HepG2 (cell line): ENCODE results near the gene TFDP2. TPM values are rescaled to one million over a fixed set of nuclear protein-coding genes. Genes with fewer than 3 reads are reported as not detected.

ENCODE experiments used
- FOSL2 ChIP-seq: sonication (generic); formaldehyde crosslinking; IDR thresholded peaks from 2 replicates; pipeline ENCODE4 v1.4.0; 2020; ENCODE audit warnings: missing genetic modification reagents
- KAT8 ChIP-seq: IDR thresholded peaks from 2 replicates; pipeline ENCODE4 v1.6.1; 2016; ENCODE audit warnings: missing genetic modification reagents, missing compliant biosample characterization
- KDM2A ChIP-seq: sonication (generic); formaldehyde crosslinking; IDR thresholded peaks from 2 replicates; pipeline ENCODE4 v1.4.0; 2020; ENCODE audit warnings: low read depth, missing genetic modification reagents, borderline replicate concordance
- KDM4B ChIP-seq: sonication (generic); formaldehyde crosslinking; IDR thresholded peaks from 2 replicates; pipeline ENCODE4 v1.4.0; 2020; ENCODE audit warnings: missing genetic modification reagents
- MAZ ChIP-seq, 2 experiments: sonication (generic) in 1 of 2; formaldehyde crosslinking in 1 of 2; IDR thresholded peaks; 2 replicates each; pipeline versions ENCODE4 v1.5.0 to v1.6.1; 2012 to 2020; ENCODE audit warnings: low read depth in 2 of 2, mild to moderate bottlenecking in 2 of 2, borderline replicate concordance in 1 of 2, improper control_type of control experiment in 1 of 2, low read length in 1 of 2, missing genetic modification reagents in 1 of 2, moderate library complexity in 1 of 2
- MEIS2 ChIP-seq: sonication (generic); formaldehyde crosslinking; IDR thresholded peaks from 2 replicates; pipeline ENCODE4 v1.9.0; 2021; ENCODE audit warnings: mild to moderate bottlenecking, missing genetic modification reagents
- MLLT10 ChIP-seq: sonication (generic); formaldehyde crosslinking; IDR thresholded peaks from 2 replicates; pipeline ENCODE4 v1.4.0; 2020; ENCODE audit warnings: missing genetic modification reagents
- PHF21A ChIP-seq: sonication (generic); formaldehyde crosslinking; IDR thresholded peaks from 2 replicates; pipeline ENCODE4 v1.5.0; 2020; ENCODE audit warnings: mild to moderate bottlenecking, missing genetic modification reagents
- PHF5A ChIP-seq: IDR thresholded peaks from one replicate; pipeline ENCODE4 v1.6.1; 2018; ENCODE audit warnings: low read depth, missing genetic modification reagents; ENCODE audit not compliant: unreplicated experiment
- POLR2AphosphoS5 ChIP-seq: IDR thresholded peaks from 2 replicates; pipeline ENCODE4 v1.6.1; 2012; ENCODE audit warnings: low read depth, low read length
- PTBP1 ChIP-seq: fragments of 200-400 bp; formaldehyde crosslinking; IDR thresholded peaks from 2 replicates; pipeline ENCODE4 v1.6.1; 2018; ENCODE audit warnings: low read length, low read depth; ENCODE audit not compliant: poor library complexity, severe bottlenecking
- RFXANK ChIP-seq: IDR thresholded peaks from 2 replicates; pipeline ENCODE4 v1.6.1; 2016
- TBP ChIP-seq: sonication (generic); formaldehyde crosslinking; IDR thresholded peaks from 2 replicates; pipeline ENCODE4 v1.5.0; 2020; ENCODE audit warnings: missing genetic modification reagents
- XBP1 ChIP-seq: sonication (generic); formaldehyde crosslinking; IDR thresholded peaks from 2 replicates; pipeline ENCODE4 v1.5.0; 2020; ENCODE audit warnings: missing genetic modification reagents
- YEATS2 ChIP-seq: sonication (generic); formaldehyde crosslinking; IDR thresholded peaks from 2 replicates; pipeline ENCODE4 v1.4.0; 2020; ENCODE audit warnings: missing genetic modification reagents, borderline replicate concordance
- ZMYM2 ChIP-seq: sonication (generic); formaldehyde crosslinking; IDR thresholded peaks from 2 replicates; pipeline ENCODE4 v1.8.0; 2022; ENCODE audit warnings: mild to moderate bottlenecking, missing genetic modification reagents
- ZNF614 ChIP-seq: IDR thresholded peaks from 2 replicates; pipeline ENCODE4 v1.6.1; 2018; ENCODE audit warnings: missing biosample characterization, missing genetic modification reagents, inconsistent platforms, borderline replicate concordance
- ZSCAN31 ChIP-seq: sonication (generic); formaldehyde crosslinking; IDR thresholded peaks from 2 replicates; pipeline ENCODE4 v1.5.0; 2020; ENCODE audit warnings: low read depth, mild to moderate bottlenecking, missing genetic modification reagents
- polyA plus RNA-seq, 8 experiments: library from polyadenylated mRNA; depleted of rRNA in 3 of 8; stranded (reverse) in 7 of 8; unstranded in 1 of 8; fragments of >200 nt; fragmentation: Illumina TruSeq in 4 of 8; extraction: Trizol in 4 of 8; gene quantifications; 2 replicates each; pipeline versions ENCODE4 v1.2.1 to v1.2.3, GENCODE V29; 2011 to 2016; ENCODE audit warnings: low read depth in 4 of 8, missing spikeins in 1 of 8, mixed read lengths in 1 of 8; ENCODE audit not compliant: insufficient read depth in 1 of 8
- total RNA-seq, 5 experiments: library from RNA; depleted of rRNA; stranded (reverse); fragments of >200 nt; fragmentation: Illumina TruSeq; extraction: Trizol; gene quantifications; 2 replicates each; pipeline ENCODE4 v1.2.3, GENCODE V29; 2016; ENCODE audit warnings: low read depth in 1 of 5
- TF ChIP-seq, protein P1 (sequence below): sonication (generic); formaldehyde crosslinking; IDR thresholded peaks from 2 replicates; pipeline ENCODE4 v1.5.0; 2020; ENCODE audit warnings: mild to moderate bottlenecking, missing genetic modification reagents, moderate library complexity
- TF ChIP-seq, protein P2 (sequence below): sonication (generic); formaldehyde crosslinking; IDR thresholded peaks from 2 replicates; pipeline ENCODE4 v1.4.0; 2020; ENCODE audit warnings: missing genetic modification reagents, mild to moderate bottlenecking, borderline replicate concordance
- TF ChIP-seq, protein P3 (sequence below): sonication (generic); formaldehyde crosslinking; IDR thresholded peaks from 2 replicates; pipeline ENCODE4 v1.8.1; 2023; ENCODE audit warnings: mild to moderate bottlenecking, moderate library complexity, missing genetic modification reagents
- TF ChIP-seq, protein P4 (sequence below): fragments of 450-650 bp; IDR thresholded peaks from 2 replicates; pipeline ENCODE4 v1.6.1; 2016

The TFDP2 gene
- total and polyA plus RNA-seq, 2 of the 13 experiments (the other 11 are each of a cell fraction or from before 2014, with no cell fraction given), result 17.9 to 37.4 TPM

DNA sequence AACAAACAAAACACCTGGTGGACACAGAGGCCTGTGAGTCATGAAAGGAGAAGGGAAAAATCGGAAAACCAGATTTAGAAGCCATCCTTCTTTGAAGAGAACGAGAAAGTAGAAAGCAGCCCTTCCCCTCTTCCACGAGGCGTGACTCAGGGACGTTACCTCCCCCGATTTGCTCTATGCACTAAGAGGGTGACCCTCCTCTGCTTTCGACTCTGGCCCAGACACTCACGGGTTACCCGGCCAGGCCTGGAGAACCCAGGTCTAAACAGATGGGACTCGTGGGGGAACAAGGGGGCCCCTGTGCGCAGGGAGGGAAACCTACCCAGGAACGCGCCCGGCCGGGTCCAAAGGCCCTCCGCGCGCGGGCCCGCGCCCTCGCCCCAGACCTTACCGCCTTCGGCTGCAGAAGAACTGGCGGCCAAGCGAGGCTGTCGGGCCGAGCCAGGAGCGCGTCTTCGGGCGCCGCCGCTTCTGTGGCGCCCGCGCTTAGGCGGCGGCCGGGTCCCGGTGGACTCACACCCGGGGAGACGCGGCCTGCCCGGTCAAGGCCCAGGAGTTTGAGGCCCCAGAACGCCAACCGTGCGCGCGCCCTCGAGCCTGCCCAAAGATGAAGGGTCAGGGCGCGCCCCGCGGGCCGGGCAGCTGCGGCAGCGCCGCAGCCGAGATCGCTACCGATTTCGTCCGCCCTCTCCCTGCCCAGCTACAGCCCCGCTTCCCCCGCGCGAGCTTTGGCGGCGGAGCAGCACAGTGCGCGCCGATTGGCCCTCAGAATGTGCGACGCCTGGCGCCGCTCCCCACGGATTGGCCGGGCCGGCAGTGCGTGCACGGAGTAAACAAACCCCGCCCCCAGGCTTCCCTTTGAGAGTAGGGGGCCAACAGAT is at the start of gene TFDP2 (continued):
- TF ChIP-seq, protein P1, sequence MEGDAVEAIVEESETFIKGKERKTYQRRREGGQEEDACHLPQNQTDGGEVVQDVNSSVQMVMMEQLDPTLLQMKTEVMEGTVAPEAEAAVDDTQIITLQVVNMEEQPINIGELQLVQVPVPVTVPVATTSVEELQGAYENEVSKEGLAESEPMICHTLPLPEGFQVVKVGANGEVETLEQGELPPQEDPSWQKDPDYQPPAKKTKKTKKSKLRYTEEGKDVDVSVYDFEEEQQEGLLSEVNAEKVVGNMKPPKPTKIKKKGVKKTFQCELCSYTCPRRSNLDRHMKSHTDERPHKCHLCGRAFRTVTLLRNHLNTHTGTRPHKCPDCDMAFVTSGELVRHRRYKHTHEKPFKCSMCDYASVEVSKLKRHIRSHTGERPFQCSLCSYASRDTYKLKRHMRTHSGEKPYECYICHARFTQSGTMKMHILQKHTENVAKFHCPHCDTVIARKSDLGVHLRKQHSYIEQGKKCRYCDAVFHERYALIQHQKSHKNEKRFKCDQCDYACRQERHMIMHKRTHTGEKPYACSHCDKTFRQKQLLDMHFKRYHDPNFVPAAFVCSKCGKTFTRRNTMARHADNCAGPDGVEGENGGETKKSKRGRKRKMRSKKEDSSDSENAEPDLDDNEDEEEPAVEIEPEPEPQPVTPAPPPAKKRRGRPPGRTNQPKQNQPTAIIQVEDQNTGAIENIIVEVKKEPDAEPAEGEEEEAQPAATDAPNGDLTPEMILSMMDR (CRISPR knock-in tag), result no peak
- peak; percentile 53; the same call in 1 of the 2 replicates for TF ChIP-seq POLR2AphosphoS5
- TF ChIP-seq MAZ (IDR thresholded peaks at IDR 0.05; ENCODE audit: borderline replicate concordance, low read depth, low read length), result no peak
- TF ChIP-seq MAZ (CRISPR knock-in tag; IDR thresholded peaks at IDR 0.05; ENCODE audit: low read depth), result peak; percentile 1; the same call in 1 of the 2 replicates
- no peak; the same call in 1 of the 2 replicates for TF ChIP-seq KAT8 (CRISPR knock-in tag)
- peak; percentile 77 for TF ChIP-seq MEIS2
- TF ChIP-seq, protein P2, sequence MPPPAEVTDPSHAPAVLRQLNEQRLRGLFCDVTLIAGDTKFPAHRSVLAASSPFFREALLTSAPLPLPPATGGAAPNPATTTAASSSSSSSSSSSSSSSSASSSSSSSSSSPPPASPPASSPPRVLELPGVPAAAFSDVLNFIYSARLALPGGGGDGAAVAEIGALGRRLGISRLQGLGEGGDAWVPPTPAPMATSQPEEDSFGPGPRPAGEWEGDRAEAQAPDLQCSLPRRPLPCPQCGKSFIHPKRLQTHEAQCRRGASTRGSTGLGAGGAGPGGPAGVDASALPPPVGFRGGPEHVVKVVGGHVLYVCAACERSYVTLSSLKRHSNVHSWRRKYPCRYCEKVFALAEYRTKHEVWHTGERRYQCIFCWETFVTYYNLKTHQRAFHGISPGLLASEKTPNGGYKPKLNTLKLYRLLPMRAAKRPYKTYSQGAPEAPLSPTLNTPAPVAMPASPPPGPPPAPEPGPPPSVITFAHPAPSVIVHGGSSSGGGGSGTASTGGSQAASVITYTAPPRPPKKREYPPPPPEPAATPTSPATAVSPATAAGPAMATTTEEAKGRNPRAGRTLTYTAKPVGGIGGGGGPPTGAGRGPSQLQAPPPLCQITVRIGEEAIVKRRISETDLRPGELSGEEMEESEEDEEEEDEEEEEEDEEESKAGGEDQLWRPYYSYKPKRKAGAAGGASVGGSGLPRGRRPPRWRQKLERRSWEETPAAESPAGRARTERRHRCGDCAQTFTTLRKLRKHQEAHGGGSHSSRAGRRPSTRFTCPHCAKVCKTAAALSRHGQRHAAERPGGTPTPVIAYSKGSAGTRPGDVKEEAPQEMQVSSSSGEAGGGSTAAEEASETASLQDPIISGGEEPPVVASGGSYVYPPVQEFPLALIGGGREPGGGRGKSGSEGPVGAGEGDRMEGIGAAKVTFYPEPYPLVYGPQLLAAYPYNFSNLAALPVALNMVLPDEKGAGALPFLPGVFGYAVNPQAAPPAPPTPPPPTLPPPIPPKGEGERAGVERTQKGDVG (CRISPR knock-in tag), result no peak
- TF ChIP-seq FOSL2 (CRISPR knock-in tag), result peak; percentile 18; the same call in 1 of the 2 replicates
- TF ChIP-seq, protein P3, sequence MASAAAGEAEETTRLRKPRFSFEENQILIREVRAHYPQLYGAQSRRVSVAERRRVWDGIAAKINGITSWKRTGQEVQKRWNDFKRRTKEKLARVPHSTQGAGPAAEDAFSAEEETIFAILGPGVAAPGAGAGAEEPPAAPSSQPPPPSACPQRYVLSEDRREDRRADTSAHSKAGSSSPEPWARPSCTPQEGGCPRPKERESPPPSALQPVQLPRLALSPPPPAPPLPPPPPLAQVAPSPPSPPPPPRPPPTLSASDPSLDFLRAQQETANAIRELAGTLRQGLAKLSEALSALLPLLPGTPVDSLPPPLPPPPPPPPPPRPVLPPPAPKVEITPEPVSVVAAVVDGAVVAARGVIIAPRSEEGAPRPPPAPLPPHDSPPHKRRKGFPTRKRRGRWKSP (CRISPR knock-in tag), result no peak; the same call in none of the 2 replicates
- no peak for TF ChIP-seq PTBP1
- no peak for TF ChIP-seq ZMYM2 (CRISPR knock-in tag)
- TF ChIP-seq ZSCAN31, result no peak; the same call in 1 of the 2 replicates
- TF ChIP-seq PHF5A (CRISPR knock-in tag), result no peak
- no peak for TF ChIP-seq XBP1 (CRISPR knock-in tag)
- TF ChIP-seq, protein P4, sequence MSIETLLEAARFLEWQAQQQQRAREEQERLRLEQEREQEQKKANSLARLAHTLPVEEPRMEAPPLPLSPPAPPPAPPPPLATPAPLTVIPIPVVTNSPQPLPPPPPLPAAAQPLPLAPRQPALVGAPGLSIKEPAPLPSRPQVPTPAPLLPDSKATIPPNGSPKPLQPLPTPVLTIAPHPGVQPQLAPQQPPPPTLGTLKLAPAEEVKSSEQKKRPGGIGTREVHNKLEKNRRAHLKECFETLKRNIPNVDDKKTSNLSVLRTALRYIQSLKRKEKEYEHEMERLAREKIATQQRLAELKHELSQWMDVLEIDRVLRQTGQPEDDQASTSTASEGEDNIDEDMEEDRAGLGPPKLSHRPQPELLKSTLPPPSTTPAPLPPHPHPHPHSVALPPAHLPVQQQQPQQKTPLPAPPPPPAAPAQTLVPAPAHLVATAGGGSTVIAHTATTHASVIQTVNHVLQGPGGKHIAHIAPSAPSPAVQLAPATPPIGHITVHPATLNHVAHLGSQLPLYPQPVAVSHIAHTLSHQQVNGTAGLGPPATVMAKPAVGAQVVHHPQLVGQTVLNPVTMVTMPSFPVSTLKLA, result peak; percentile 64
- TF ChIP-seq TBP (CRISPR knock-in tag), result no peak
- TF ChIP-seq RFXANK (CRISPR knock-in tag), result no peak
- no peak for TF ChIP-seq YEATS2 (CRISPR knock-in tag)
- TF ChIP-seq KDM4B, result no peak; the same call in 1 of the 2 replicates
- TF ChIP-seq MLLT10 (CRISPR knock-in tag), result no peak
- 0 out of 2 replicates have a peak, but pooled peaks have one; percentile 49 for TF ChIP-seq ZNF614 (CRISPR knock-in tag)
- 0 out of 2 replicates have a peak, but pooled peaks have one; percentile 55 for TF ChIP-seq KDM2A
- peak; percentile 77 for TF ChIP-seq PHF21A (CRISPR knock-in tag)
